K562 (cell line): ENCODE data around the gene NOSTRIN. TPM values are rescaled to one million over a fixed set of nuclear protein-coding genes. Genes with fewer than 3 reads are reported as not detected.

Source experiments
- ATAC-seq: fragments of 200-7000 bp; cut with Tn5 transposase; 3 replicates; pipeline ENCODE4 v1.9.1; 2020; ENCODE audit warnings: moderate library complexity
- BruUV-seq: library from RNA; stranded (reverse); fragments of 400-500 nt; replicated peaks from 2 replicates; lab custom pipeline; 2021; lab: Mats Ljungman, UMichigan
- CTCF ChIA-PET: fragments of 300-600 bp; formaldehyde crosslinking; extraction: SDS; loops from one replicate; lab custom pipeline; 2021; ENCODE audit warnings: low intra/inter-chr PET ratio; lab: Yijun Ruan, JAX
- POLR2A ChIA-PET: fragments of 300-600, 350-650 bp; sonication (Branson Sonifier 250); formaldehyde crosslinking; extraction: SDS; loops from one replicate; lab custom pipeline; 2021; ENCODE audit warnings: antibody characterized with exemption, inconsistent platforms; lab: Yijun Ruan, JAX
- DNase-seq, 4 experiments: peaks; one replicate each; pipeline versions ENCODE4 v3.0.0 to v3.0.0-alpha.2; 2011 to 2018; ENCODE audit warnings: low spot score in 3 of 4, mixed read lengths in 3 of 4; ENCODE audit errors: extremely low read depth in 1 of 4
- FAIRE-seq: peaks from 2 replicates; lab custom pipeline; 2011; peaks lifted over from hg19 to GRCh38; lab: Jason Lieb, UNC
- H2AFZ ChIP-seq: 2 replicates; pipeline ENCODE4 v1.6.0; 2011; ENCODE audit warnings: low read depth, low read length, control low read depth, inconsistent platforms
- H3K27ac ChIP-seq: fragments of 200-600 bp; 3 replicates; pipeline ENCODE4 v1.8.0; 2011; ENCODE audit warnings: low read depth, mild to moderate bottlenecking, control low read depth, inconsistent platforms, low read length, moderate library complexity, mixed read lengths; ENCODE audit errors: extremely low read depth
- H3K27me3 ChIP-seq, 2 experiments: fragments of 300-600 bp in 1 of 2; 2 replicates in 1 of 2; 3 replicates in 1 of 2; pipeline versions ENCODE4 v1.6.0 to v1.8.0; 2011; ENCODE audit warnings: inconsistent platforms in 2 of 2, low read length in 2 of 2, mild to moderate bottlenecking in 1 of 2, mixed read lengths in 1 of 2, moderate library complexity in 1 of 2; ENCODE audit not compliant: control insufficient read depth in 2 of 2, insufficient read depth in 2 of 2
- H3K36me3 ChIP-seq: fragments of 300-600 bp; 3 replicates; pipeline ENCODE4 v1.8.0; 2011; ENCODE audit warnings: mild to moderate bottlenecking, low read length, inconsistent platforms; ENCODE audit not compliant: control insufficient read depth, insufficient read depth
- H3K4me1 ChIP-seq, 2 experiments: fragments of 200-600 bp in 1 of 2; replicated peaks in 1 of 2; 2 replicates in 1 of 2; 3 replicates in 1 of 2; pipeline versions ENCODE4 v1.5.1 to v1.8.0; 2011; ENCODE audit warnings: inconsistent platforms in 2 of 2, low read length in 2 of 2, mild to moderate bottlenecking in 1 of 2, mixed read lengths in 1 of 2, moderate library complexity in 1 of 2; ENCODE audit not compliant: control insufficient read depth in 2 of 2, insufficient read depth in 2 of 2
- H3K4me2 ChIP-seq: 2 replicates; pipeline ENCODE4 v1.6.1; 2011; ENCODE audit warnings: low read length, control low read depth, inconsistent platforms, mixed read lengths; ENCODE audit not compliant: insufficient read depth
- H3K4me3 ChIP-seq: fragments of 200-600 bp; sonication (generic), shearing (Covaris generic); 2 replicates; pipeline ENCODE4 v1.5.1; 2016; ENCODE audit warnings: control low read depth, inconsistent platforms
- H3K79me2 ChIP-seq: fragments of 200-600 bp; 3 replicates; pipeline ENCODE4 v1.8.0; 2011; ENCODE audit warnings: low read length, inconsistent platforms; ENCODE audit not compliant: control insufficient read depth, insufficient read depth
- H3K9ac ChIP-seq, 2 experiments: 2 replicates each; pipeline versions ENCODE4 v1.6.0 to v1.6.1; 2011; ENCODE audit warnings: low read depth in 2 of 2, low read length in 2 of 2, control low read depth in 1 of 2, inconsistent platforms in 1 of 2, mild to moderate bottlenecking in 1 of 2, mixed read lengths in 1 of 2; ENCODE audit not compliant: insufficient read depth in 1 of 2
- H3K9me1 ChIP-seq: one replicate; pipeline ENCODE4 v1.6.0; 2011; ENCODE audit warnings: inconsistent platforms, mild to moderate bottlenecking, low read length, moderate library complexity; ENCODE audit not compliant: control insufficient read depth, insufficient read depth
- H3K9me3 ChIP-seq: replicated peaks from 2 replicates; pipeline ENCODE4 v1.5.1; 2011; ENCODE audit warnings: low read depth, low read length, inconsistent platforms; ENCODE audit not compliant: control insufficient read depth, insufficient read depth
- H4K20me1 ChIP-seq: replicated peaks from 2 replicates; pipeline ENCODE4 v1.6.1; 2011; ENCODE audit warnings: low read length, inconsistent platforms, mixed read lengths; ENCODE audit not compliant: control insufficient read depth, insufficient read depth
- ADNP ChIP-seq: fragments of 200-800 bp; sonication (Bioruptor generic); IDR thresholded peaks from 2 replicates; pipeline ENCODE4 v1.6.1; 2016; ENCODE audit warnings: missing genetic modification characterization, missing compliant biosample characterization
- BCOR ChIP-seq: fragments of 450-650 bp; IDR thresholded peaks from 2 replicates; pipeline ENCODE4 v1.6.1; 2016
- IRF1 ChIP-seq: sonication (generic); formaldehyde crosslinking; IDR thresholded peaks from 2 replicates; pipeline ENCODE4 v1.8.0; 2022; ENCODE audit warnings: missing genetic modification reagents, mild to moderate bottlenecking, borderline replicate concordance
- RBM25 ChIP-seq: fragments of 200-400 bp; formaldehyde crosslinking; IDR thresholded peaks from 2 replicates; pipeline ENCODE4 v1.6.1; 2018; ENCODE audit warnings: low read length, low read depth, moderate library complexity; ENCODE audit not compliant: severe bottlenecking
- U2AF2 ChIP-seq: fragments of 200-400 bp; formaldehyde crosslinking; optimal IDR thresholded peaks from 2 replicates; pipeline ENCODE3; 2017; ENCODE audit warnings: low read depth, mild to moderate bottlenecking, low read length
- ZBTB5 ChIP-seq: fragments of 450-650 bp; IDR thresholded peaks from 2 replicates; pipeline ENCODE4 v1.6.1; 2017; ENCODE audit warnings: antibody characterized with exemption
- ZNF311 ChIP-seq: fragments of 250-450 bp; sonication (Bioruptor Pico); IDR thresholded peaks from 2 replicates; pipeline ENCODE4 v1.4.0; 2020; ENCODE audit warnings: mild to moderate bottlenecking, moderate library complexity
- ZNF316 ChIP-seq: fragments of 450-650 bp; IDR thresholded peaks from 2 replicates; pipeline ENCODE4 v1.6.1; 2016
- WGBS: fragments of 100-300 bp; shearing (Covaris generic); methylation state at CpG from one replicate; pipeline ENCODE4 v1.1.6; 2016; ENCODE audit warnings: low coverage, mixed read lengths; ENCODE audit not compliant: insufficient coverage; ENCODE audit errors: missing lambda C conversion rate; 5-methylcytosine and 5-hydroxymethylcytosine counted together
- in situ Hi-C: fragments of 300-500 bp; cut with MboI; formaldehyde crosslinking; loops from 4 replicates; pipeline ENCODE4 v1.15.0; 2018; ENCODE audit warnings: inconsistent platforms, mixed read lengths
- intact Hi-C: fragments of 100-400 bp; cut with micrococcal nuclease; formaldehyde crosslinking; loops from 2 replicates; pipeline ENCODE4 v1.14.2; 2022
- polyA plus RNA-seq, 8 experiments: library from polyadenylated mRNA; depleted of rRNA in 4 of 8; stranded (reverse) in 5 of 8; unstranded in 3 of 8; fragments of >200 nt; fragmentation: Nextera tagmentation in 2 of 8; fragmentation: Illumina TruSeq in 1 of 8; extraction: Ambion mirVana in 2 of 8; extraction: Trizol in 1 of 8; gene quantifications; 2 replicates each; pipeline versions ENCODE4 v1.2.1 to v1.2.3, GENCODE V29; 2011 to 2014; ENCODE audit warnings: inconsistent platforms in 1 of 8, missing spikeins in 1 of 8
- total RNA-seq, 7 experiments: library from RNA; depleted of rRNA in 6 of 7; stranded (reverse); fragments of >200 nt in 6 of 7; fragmentation: Illumina TruSeq in 2 of 7; extraction: Trizol in 2 of 7; gene quantifications; 2 replicates each; pipeline versions ENCODE4 v1.2.1 to v1.2.3, GENCODE V29; 2011 to 2021; ENCODE audit warnings: low replicate concordance in 1 of 7

The NOSTRIN gene
- total and polyA plus RNA-seq, 9 of the 15 experiments (the other 6 are each of a cell fraction or from before 2014, with no cell fraction given), result 26.7 to 82.9 (median 56.3) TPM

GRCh38 chr2:168787098-168787781, 15.2 kb upstream of the NOSTRIN start:
- peak; percentile 42; the same call in 1 of the 2 replicates for TF ChIP-seq ADNP (tag)
- TF ChIP-seq ZNF311, result no peak
- peak; percentile 49 for TF ChIP-seq RBM25
- TF ChIP-seq ZNF316, result 0 out of 2 replicates have a peak, but pooled peaks have one; percentile 24
- no peak for TF ChIP-seq ZBTB5
- TF ChIP-seq U2AF2, result no peak
- no peak for TF ChIP-seq IRF1 (CRISPR knock-in tag)
- 0 out of 2 replicates have a peak, but pooled peaks have one; percentile 11 for TF ChIP-seq BCOR
- Histone ChIP-seq H3K9me3 (no peaks in the 10 kb centered on the region), H3K9ac (no peak overlapping the region), H3K36me3 (no peaks in the 10 kb centered on the region), H3K4me2 (no peak overlapping the region), H3K79me2 (no peaks in the 10 kb centered on the region), H3K4me1 (no peaks in the 10 kb centered on the region), H3K4me3 (no peak overlapping the region), H3K27ac (no peak overlapping the region), H4K20me1 (no peaks in the 10 kb centered on the region), H3K9me1 (no peaks in the 10 kb centered on the region), H2AFZ (no peak overlapping the region), H3K27me3 (no peaks in the 10 kb centered on the region)
- no TSS peak for BruUV-seq
- 82% methylated on average over 3 of the region's 3 CpGs for WGBS
- in situ Hi-C loops, result no loop called here
- CTCF ChIA-PET, result no interaction called here
- intact Hi-C loops, result no loop called here
- POLR2A ChIA-PET, result interaction anchor here (1.1 kb wide), 1 partner anchor 61 kb away, joined by 3 read pairs; no protein-coding TSS in a partner anchor
- DNase-seq, result no peak
- no peak for ATAC-seq
- FAIRE-seq, result no peak
